ENCODE measurements around the gene FIS1.

DNA sequence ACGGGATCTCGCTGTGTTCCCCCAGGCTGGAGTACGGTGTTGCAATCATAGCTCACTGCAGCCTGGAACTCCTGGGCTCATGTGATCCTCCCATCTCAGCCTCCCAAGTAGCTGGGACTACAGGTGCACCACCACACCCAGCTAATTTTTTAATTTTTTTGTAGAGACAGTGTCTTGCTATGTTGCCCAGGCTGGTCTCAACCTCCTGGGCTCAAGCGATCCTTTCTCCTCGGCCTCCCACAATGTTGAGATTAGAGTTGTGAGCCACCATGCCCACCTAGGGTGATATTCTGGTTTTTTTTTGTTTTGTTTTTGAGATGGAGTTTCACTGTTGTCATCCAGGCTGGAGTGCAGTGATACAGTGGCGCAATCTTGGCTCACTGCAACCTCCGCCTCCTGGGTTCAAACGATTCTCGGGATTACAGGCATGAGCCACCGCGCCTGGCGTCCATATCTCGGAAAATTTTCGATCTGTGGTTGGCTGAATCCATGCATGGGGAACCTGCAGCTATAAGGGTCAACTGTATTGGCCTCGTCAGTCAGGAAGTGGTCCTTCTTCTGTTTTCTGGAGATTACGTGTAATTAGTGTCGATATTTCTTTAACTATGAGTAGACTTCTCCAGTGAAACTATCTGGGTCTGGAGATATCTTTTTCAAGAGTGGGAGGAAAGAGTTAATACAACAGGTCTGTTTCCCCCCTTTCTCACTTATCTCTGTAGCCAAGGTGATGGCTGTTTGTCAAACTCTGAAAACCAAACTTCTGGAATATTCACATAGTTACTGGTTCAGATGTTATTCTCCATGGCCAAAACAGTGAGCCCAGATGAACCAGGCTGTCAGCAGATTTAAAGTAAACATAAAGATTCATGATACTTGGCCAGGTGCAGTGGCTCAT is 21.0 kb upstream of the FIS1 start:
- TF ChIP-seq, protein P1, sequence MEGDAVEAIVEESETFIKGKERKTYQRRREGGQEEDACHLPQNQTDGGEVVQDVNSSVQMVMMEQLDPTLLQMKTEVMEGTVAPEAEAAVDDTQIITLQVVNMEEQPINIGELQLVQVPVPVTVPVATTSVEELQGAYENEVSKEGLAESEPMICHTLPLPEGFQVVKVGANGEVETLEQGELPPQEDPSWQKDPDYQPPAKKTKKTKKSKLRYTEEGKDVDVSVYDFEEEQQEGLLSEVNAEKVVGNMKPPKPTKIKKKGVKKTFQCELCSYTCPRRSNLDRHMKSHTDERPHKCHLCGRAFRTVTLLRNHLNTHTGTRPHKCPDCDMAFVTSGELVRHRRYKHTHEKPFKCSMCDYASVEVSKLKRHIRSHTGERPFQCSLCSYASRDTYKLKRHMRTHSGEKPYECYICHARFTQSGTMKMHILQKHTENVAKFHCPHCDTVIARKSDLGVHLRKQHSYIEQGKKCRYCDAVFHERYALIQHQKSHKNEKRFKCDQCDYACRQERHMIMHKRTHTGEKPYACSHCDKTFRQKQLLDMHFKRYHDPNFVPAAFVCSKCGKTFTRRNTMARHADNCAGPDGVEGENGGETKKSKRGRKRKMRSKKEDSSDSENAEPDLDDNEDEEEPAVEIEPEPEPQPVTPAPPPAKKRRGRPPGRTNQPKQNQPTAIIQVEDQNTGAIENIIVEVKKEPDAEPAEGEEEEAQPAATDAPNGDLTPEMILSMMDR (IDR thresholded peaks at IDR 0.05 in 4 of 5, conservative IDR thresholded peaks at IDR 0.05 in 1 of 5), result no peak
- no peak for TF ChIP-seq POLR2A (IDR thresholded peaks at IDR 0.05)

Data from gastrocnemius medialis (tissue), 4 donors.